Measurements from ENCODE around the gene C2CD2.

Gene C2CD2

GRCh38 chr21:41942457-41942856, 11.4 kb downstream of the C2CD2 start:
- no peaks in the 10 kb centered on the region for H3K27me3 ChIP-seq (ENCODE audit: insufficient read depth, poor library complexity, severe bottlenecking)
- no peak overlapping the region for H3K4me3 ChIP-seq (replicated peaks; ENCODE audit: insufficient read depth, low read length)
- no peak overlapping the region for H3K27ac ChIP-seq (replicated peaks)
- no peak for DNase-seq (ENCODE audit: low read depth in 1 of 2, low spot score in 1 of 2)
- no peak for TF ChIP-seq REST (IDR thresholded peaks at IDR 0.05; ENCODE audit: insufficient replicate concordance, low read depth)
- no peak for TF ChIP-seq GABPA (IDR thresholded peaks at IDR 0.05; ENCODE audit: low read depth)
- no peak for TF ChIP-seq POLR2AphosphoS5 (IDR thresholded peaks at IDR 0.05; ENCODE audit: low read depth)
- TF ChIP-seq, protein P1, sequence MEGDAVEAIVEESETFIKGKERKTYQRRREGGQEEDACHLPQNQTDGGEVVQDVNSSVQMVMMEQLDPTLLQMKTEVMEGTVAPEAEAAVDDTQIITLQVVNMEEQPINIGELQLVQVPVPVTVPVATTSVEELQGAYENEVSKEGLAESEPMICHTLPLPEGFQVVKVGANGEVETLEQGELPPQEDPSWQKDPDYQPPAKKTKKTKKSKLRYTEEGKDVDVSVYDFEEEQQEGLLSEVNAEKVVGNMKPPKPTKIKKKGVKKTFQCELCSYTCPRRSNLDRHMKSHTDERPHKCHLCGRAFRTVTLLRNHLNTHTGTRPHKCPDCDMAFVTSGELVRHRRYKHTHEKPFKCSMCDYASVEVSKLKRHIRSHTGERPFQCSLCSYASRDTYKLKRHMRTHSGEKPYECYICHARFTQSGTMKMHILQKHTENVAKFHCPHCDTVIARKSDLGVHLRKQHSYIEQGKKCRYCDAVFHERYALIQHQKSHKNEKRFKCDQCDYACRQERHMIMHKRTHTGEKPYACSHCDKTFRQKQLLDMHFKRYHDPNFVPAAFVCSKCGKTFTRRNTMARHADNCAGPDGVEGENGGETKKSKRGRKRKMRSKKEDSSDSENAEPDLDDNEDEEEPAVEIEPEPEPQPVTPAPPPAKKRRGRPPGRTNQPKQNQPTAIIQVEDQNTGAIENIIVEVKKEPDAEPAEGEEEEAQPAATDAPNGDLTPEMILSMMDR (IDR thresholded peaks at IDR 0.05; ENCODE audit: insufficient read depth, low read length) = no peak
- no peak for TF ChIP-seq SPI1 (IDR thresholded peaks at IDR 0.05; ENCODE audit: borderline replicate concordance, low read depth)

GRCh38 chr21:41941941-41942340, 11.9 kb downstream of the C2CD2 start:
- no peak for DNase-seq (ENCODE audit: low read depth in 1 of 2, low spot score in 1 of 2)
- Histone ChIP-seq H3K27ac (replicated peaks) (no peak overlapping the region), H3K27me3 (ENCODE audit: insufficient read depth, poor library complexity, severe bottlenecking) (no peaks in the 10 kb centered on the region), H3K4me3 (replicated peaks; ENCODE audit: insufficient read depth, low read length) (no peak overlapping the region)
- TF ChIP-seq, protein P1 (IDR thresholded peaks at IDR 0.05; ENCODE audit: insufficient read depth, low read length) = no peak
- TF ChIP-seq POLR2AphosphoS5 (IDR thresholded peaks at IDR 0.05; ENCODE audit: low read depth) = no peak
- TF ChIP-seq REST (IDR thresholded peaks at IDR 0.05; ENCODE audit: insufficient replicate concordance, low read depth) = no peak
- TF ChIP-seq GABPA (IDR thresholded peaks at IDR 0.05; ENCODE audit: low read depth) = no peak
- no peak for TF ChIP-seq SPI1 (IDR thresholded peaks at IDR 0.05; ENCODE audit: borderline replicate concordance, low read depth)

DNA sequence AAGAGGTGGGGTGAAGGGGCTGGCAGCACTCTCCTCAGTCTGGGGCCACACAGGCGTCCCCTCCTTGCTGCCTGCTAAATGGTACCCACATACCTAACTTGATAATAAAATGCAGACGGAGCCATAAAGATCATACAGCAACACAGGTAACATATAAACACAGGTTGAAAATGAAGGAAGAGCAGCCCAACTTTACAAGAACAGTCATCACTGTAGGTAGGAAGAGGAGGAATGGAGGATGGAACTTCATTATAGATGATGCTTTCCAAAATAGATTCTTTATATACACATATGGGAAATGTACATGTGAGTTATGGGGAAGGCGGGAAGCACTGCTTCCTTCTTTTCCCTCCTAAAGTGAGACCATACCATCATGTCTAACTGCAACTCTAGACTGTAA, 13.4 kb downstream of the C2CD2 start:
- Histone ChIP-seq H3K27ac (replicated peaks) (no peak overlapping the region), H3K4me3 (replicated peaks; ENCODE audit: insufficient read depth, low read length) (no peak overlapping the region), H3K27me3 (ENCODE audit: insufficient read depth, poor library complexity, severe bottlenecking) (no peaks in the 10 kb centered on the region)
- DNase-seq (ENCODE audit: low read depth in 1 of 2, low spot score in 1 of 2) = no peak
- TF ChIP-seq, protein P1 (IDR thresholded peaks at IDR 0.05; ENCODE audit: insufficient read depth, low read length) = no peak
- TF ChIP-seq SPI1 (IDR thresholded peaks at IDR 0.05; ENCODE audit: borderline replicate concordance, low read depth) (no peak), REST (IDR thresholded peaks at IDR 0.05; ENCODE audit: insufficient replicate concordance, low read depth) (no peak), GABPA (IDR thresholded peaks at IDR 0.05; ENCODE audit: low read depth) (no peak), POLR2AphosphoS5 (IDR thresholded peaks at IDR 0.05; ENCODE audit: low read depth) (no peak)
